ENCODE data around the gene NISCH. TPM values are rescaled to one million over a fixed set of nuclear protein-coding genes. Genes with fewer than 3 reads are reported as not detected.

NISCH gene
- total RNA-seq, 2 donors from 2014 or later: 80.2 to 81.7 TPM

DNA sequence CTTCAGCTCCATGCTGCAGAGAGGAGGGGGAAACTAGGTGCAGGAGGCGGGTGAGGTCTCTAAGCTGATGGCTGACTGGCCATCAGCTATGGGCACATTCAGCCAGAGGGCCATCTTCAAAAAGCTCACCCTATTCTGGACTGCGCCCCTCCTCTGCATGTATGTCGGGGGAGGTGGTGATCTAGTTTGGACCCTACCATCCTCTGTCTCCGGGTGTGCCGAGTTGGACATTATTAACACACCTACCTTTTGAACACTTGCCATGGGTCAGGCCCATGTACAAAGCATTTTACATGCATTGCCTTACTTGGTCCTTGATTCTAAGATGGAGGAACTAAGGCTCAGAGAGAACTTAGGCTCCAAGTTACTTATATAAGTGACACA, 1.4 kb downstream of the NISCH start:
- ATAC-seq (replicated peaks in 1 of 2): no peak
- H3K27ac Mint-ChIP-seq: peak overlapping the region; percentile 66
- DNase-seq: no peak
- no peaks in the 10 kb centered on the region for H3K27me3 Mint-ChIP-seq (ENCODE audit: low read depth)
- peak overlapping the region; percentile 90 to 95 for H3K4me3 Mint-ChIP-seq
- peaks cover 32% of the 10 kb centered on the region for H3K4me1 Mint-ChIP-seq (ENCODE audit: low read depth)
- peaks cover 4 to 14% of the 10 kb centered on the region in 2 donors for H3K36me3 Mint-ChIP-seq (ENCODE audit: insufficient read depth in 2 of 2)
- no peaks in the 10 kb centered on the region for H3K9me3 Mint-ChIP-seq

DNA sequence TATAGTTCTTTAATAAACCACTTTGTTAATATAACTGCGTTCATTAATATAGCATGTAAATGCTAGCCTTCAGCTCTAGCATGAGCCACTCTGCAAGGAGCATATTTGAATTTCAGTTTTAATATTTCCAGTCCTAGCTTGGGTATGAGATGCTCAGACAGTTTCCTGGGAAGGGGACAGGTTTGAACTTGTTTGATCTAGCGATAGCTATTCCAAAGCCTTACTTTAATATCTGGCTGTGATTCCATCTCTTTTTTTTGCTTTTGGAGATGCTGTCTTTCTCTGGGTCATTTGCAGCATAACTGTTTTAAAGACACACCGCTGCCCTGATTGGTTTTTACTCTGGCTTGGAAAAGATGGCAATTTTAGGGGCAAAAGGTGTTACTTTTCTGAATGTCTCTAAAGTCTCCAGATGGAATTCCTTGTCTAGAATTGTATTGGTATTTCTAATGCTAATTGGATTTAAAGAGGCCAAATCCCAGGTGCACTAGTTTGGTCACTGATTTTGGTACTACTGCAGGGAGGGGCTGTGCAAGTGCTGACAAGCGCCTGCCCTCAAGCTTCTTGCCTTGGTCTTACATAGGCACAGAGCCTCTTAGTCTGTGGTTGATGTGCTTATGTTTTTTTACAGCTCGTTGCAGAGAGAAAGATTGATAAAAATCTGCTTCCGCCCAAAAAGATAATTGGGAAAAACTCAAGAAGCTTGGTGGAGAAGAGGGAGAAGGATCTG, 2.8 kb downstream of the NISCH start:
- DNase-seq (no peak), ATAC-seq (replicated peaks in 1 of 2) (no peak)
- Mint-ChIP-seq H3K27me3 (ENCODE audit: low read depth) (no peaks in the 10 kb centered on the region), H3K4me1 (ENCODE audit: low read depth) (peaks cover 32% of the 10 kb centered on the region), H3K36me3 (ENCODE audit: insufficient read depth in 2 of 2) (peaks cover 4 to 14% of the 10 kb centered on the region in 2 donors), H3K27ac (peak overlapping the region; percentile 82), H3K4me3 (no peak overlapping the region), H3K9me3 (no peaks in the 10 kb centered on the region)

- peaks cover 4 to 14% of the 10 kb centered on the region in 2 donors for H3K36me3 Mint-ChIP-seq (ENCODE audit: insufficient read depth in 2 of 2)
- peaks cover 27% of the 10 kb centered on the region for H3K4me1 Mint-ChIP-seq (ENCODE audit: low read depth)
- no peaks in the 10 kb centered on the region for H3K9me3 Mint-ChIP-seq
- H3K4me3 Mint-ChIP-seq: no peak overlapping the region
- H3K27me3 Mint-ChIP-seq (ENCODE audit: low read depth): no peaks in the 10 kb centered on the region
- H3K27ac Mint-ChIP-seq: no peak overlapping the region
- ATAC-seq (replicated peaks in 1 of 2) (no peak), DNase-seq (no peak)
Observed at GRCh38 chr3:52458770-52459545, 3.6 kb downstream of the NISCH start.

DNA sequence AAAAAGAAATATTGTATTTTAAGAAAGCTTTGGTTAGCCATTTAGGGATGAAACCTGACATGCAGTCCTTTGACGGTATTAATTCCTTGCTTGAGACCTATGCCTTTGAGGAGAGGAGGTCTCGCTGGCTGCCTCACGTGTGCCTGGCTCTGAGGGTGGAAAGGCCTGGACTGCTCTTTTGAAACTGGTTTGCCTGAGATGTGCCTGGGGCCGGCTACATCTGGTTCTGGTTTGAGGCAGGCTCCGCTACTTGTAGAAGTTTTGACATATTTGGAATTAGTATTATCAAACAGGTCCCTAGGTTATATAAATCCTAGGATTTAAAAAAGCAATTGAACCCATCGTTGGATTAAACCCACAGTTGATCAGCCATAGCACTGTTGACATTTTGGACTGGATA, 6.5 kb downstream of the NISCH start:
- H3K36me3 Mint-ChIP-seq (ENCODE audit: insufficient read depth in 2 of 2): peaks cover 2 to 11% of the 10 kb centered on the region in 2 donors
- no peak overlapping the region for H3K4me3 Mint-ChIP-seq
- no peak for ATAC-seq (replicated peaks in 1 of 2)
- H3K9me3 Mint-ChIP-seq: no peaks in the 10 kb centered on the region
- no peak for DNase-seq
- H3K27ac Mint-ChIP-seq: no peak overlapping the region
- no peaks in the 10 kb centered on the region for H3K27me3 Mint-ChIP-seq (ENCODE audit: low read depth)
- H3K4me1 Mint-ChIP-seq (ENCODE audit: low read depth): peaks cover 7% of the 10 kb centered on the region

DNA sequence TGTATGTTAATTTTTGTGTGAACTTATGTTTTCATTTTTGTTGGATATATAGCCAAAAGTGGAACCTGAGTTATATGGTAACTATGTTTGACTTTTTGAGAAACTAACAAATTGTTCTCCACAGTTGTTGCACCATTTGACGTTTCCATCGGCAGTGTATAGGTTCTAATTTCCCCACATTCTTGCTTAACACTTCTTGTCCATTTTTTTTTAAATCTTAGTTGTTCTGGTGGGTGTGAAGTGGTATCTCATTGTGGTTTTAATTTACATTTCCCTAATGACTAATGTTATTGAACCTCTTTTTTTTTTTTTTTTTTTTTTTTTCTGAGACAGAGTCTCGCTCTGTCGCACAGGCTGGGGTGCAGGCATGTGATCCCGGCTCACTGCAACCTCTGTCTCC, 8.0 kb downstream of the NISCH start:
- Mint-ChIP-seq H3K9me3 (no peaks in the 10 kb centered on the region), H3K27ac (no peak overlapping the region), H3K36me3 (ENCODE audit: insufficient read depth in 2 of 2) (peaks cover 2 to 8% of the 10 kb centered on the region in 2 donors), H3K4me3 (no peak overlapping the region), H3K4me1 (ENCODE audit: low read depth) (no peaks in the 10 kb centered on the region), H3K27me3 (ENCODE audit: low read depth) (no peaks in the 10 kb centered on the region)
- ATAC-seq (replicated peaks in 1 of 2): no peak
- DNase-seq: no peak

GRCh38 chr3:52468336-52468735, 12.9 kb downstream of the NISCH start:
- Mint-ChIP-seq H3K4me3 (no peak overlapping the region), H3K9me3 (no peaks in the 10 kb centered on the region), H3K4me1 (ENCODE audit: low read depth) (no peaks in the 10 kb centered on the region), H3K36me3 (ENCODE audit: insufficient read depth in 2 of 2) (peaks cover 0 to 2% of the 10 kb centered on the region in 2 donors), H3K27ac (no peak overlapping the region), H3K27me3 (ENCODE audit: low read depth) (no peaks in the 10 kb centered on the region)
- DNase-seq (no peak), ATAC-seq (replicated peaks in 1 of 2) (no peak)

DNA sequence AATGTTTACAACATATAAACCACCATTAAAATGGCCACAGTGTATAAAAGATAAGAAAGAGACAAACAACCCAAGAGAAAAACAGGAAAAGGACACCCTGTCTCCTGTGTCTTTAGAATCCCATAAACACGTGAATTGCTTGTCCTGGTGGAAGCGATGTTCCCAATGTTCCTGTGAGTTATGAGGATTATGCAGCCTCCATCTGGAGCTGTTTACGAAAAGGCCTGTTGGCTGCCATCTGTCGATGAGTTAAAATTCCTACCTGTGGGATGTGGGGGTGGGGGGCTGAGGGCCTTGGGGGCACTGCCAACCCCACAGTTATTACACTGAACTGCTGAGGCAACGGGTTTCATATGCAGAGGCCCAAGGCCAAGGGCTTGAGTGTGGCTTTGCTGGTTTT, 13.6 kb downstream of the NISCH start:
- ATAC-seq (replicated peaks in 1 of 2) (no peak), DNase-seq (no peak)
- Mint-ChIP-seq H3K4me3 (no peak overlapping the region), H3K4me1 (ENCODE audit: low read depth) (no peaks in the 10 kb centered on the region), H3K9me3 (no peaks in the 10 kb centered on the region), H3K27me3 (ENCODE audit: low read depth) (no peaks in the 10 kb centered on the region), H3K36me3 (ENCODE audit: insufficient read depth in 2 of 2) (peaks cover 0 to 5% of the 10 kb centered on the region in 2 donors), H3K27ac (peak overlapping the region; percentile 32)

GRCh38 chr3:52470920-52471319, 15.5 kb downstream of the NISCH start:
- no peaks in the 10 kb centered on the region for H3K27me3 Mint-ChIP-seq (ENCODE audit: low read depth)
- H3K36me3 Mint-ChIP-seq (ENCODE audit: insufficient read depth in 2 of 2): peaks cover 0 to 4% of the 10 kb centered on the region in 2 donors
- no peak overlapping the region for H3K4me3 Mint-ChIP-seq
- no peak for DNase-seq
- no peaks in the 10 kb centered on the region for H3K4me1 Mint-ChIP-seq (ENCODE audit: low read depth)
- H3K9me3 Mint-ChIP-seq: no peaks in the 10 kb centered on the region
- ATAC-seq (replicated peaks in 1 of 2): no peak
- no peak overlapping the region for H3K27ac Mint-ChIP-seq

DNA sequence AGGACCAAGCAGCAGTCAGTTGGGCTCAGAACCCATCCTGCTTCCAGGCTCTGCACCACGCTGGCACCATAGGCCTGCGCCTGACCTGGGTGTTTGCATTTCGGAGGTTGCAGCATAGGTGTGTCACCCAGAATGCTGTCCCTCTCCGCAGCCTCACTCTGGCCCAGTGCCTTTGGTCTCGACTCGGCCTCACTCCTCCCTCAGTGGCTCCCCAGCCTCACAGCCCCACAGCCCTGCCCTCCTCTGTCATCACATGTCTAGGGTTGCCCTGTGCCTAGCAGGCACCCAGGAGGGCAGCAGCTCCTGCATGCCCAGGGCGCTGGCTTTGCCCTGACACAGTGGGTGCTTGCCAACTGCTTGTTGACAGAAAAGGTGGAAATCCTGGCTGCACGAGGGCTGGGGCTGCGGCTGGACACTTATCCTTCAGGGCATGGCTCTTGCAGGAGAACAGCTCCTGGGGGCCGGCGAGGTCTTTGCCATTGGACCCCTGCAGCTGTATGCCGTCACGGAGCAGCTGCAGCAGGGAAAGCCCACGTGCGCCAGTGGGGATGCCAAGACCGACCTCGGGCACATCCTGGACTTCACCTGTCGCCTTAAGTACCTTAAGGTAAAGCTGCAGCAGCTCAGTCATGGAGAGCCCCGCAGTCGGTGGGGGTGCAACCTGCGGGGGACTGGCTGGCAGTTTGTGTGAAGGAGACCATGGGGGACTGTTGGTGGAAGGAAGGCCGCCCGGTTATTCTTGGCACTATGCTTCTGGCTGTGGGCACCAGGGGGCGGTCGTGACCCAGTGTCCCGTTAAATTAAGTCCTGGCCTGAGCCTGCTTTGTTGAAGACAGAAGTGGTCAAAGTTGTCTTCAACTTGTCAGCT, 16.2 kb downstream of the NISCH start:
- peak; percentile 36 to 50 for ATAC-seq (replicated peaks in 1 of 2)
- H3K27me3 Mint-ChIP-seq (ENCODE audit: low read depth): no peaks in the 10 kb centered on the region
- no peaks in the 10 kb centered on the region for H3K4me1 Mint-ChIP-seq (ENCODE audit: low read depth)
- peaks cover 0 to 4% of the 10 kb centered on the region in 2 donors for H3K36me3 Mint-ChIP-seq (ENCODE audit: insufficient read depth in 2 of 2)
- no peak overlapping the region for H3K27ac Mint-ChIP-seq
- DNase-seq: peak; percentile 24 to 40
- no peak overlapping the region for H3K4me3 Mint-ChIP-seq
- H3K9me3 Mint-ChIP-seq: no peaks in the 10 kb centered on the region

DNA sequence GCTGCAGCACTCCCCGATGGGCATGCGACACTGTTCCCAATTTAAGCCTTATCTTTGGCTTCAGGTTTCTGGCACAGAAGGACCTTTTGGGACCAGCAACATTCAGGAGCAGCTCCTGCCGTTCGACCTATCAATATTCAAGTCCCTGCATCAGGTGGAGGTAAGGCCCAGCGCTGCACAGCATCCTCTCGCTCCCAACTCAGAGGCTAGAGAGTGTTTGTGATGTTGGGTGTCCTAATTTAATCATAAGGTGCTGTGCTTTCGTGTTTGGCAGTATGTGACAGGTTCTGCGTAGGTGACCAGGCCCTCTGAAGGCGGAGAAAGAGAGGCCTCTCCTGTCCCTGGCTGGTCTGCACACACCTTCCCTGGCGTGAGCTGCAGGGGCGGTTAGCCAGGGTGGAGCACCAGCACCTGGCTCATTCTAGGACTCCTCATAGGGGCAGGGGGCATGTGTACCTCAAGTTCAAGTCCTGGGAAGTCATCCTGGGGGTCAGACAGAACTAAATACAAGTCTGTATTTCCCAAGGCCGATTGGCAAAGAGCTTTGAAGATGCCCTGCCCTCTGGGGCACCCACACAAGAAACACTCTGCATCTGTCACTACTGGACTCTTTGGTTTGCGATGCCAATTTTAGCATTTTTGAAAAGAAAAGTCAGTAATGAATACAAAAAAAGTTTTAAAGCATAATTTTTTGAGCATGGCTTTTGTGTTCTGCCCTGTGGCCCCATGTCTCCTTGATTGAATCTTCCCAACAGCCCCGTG, 17.0 kb downstream of the NISCH start:
- Mint-ChIP-seq H3K27ac (no peak overlapping the region), H3K9me3 (no peaks in the 10 kb centered on the region), H3K36me3 (ENCODE audit: insufficient read depth in 2 of 2) (peaks cover 0 to 7% of the 10 kb centered on the region in 2 donors), H3K4me3 (no peak overlapping the region), H3K27me3 (ENCODE audit: low read depth) (no peaks in the 10 kb centered on the region), H3K4me1 (ENCODE audit: low read depth) (no peaks in the 10 kb centered on the region)
- no peak for DNase-seq
- no peak for ATAC-seq (replicated peaks in 1 of 2)

GRCh38 chr3:52473026-52473425, 17.6 kb downstream of the NISCH start:
- no peaks in the 10 kb centered on the region for H3K4me1 Mint-ChIP-seq (ENCODE audit: low read depth)
- H3K4me3 Mint-ChIP-seq: no peak overlapping the region
- no peak for DNase-seq
- H3K36me3 Mint-ChIP-seq (ENCODE audit: insufficient read depth in 2 of 2): peaks cover 0 to 7% of the 10 kb centered on the region in 2 donors
- H3K27me3 Mint-ChIP-seq (ENCODE audit: low read depth): no peaks in the 10 kb centered on the region
- no peaks in the 10 kb centered on the region for H3K9me3 Mint-ChIP-seq
- no peak overlapping the region for H3K27ac Mint-ChIP-seq
- ATAC-seq (replicated peaks in 1 of 2): no peak

GRCh38 chr3:52477076-52477795, 21.8 kb downstream of the NISCH start:
- Mint-ChIP-seq H3K27ac (no peak overlapping the region), H3K9me3 (no peaks in the 10 kb centered on the region), H3K36me3 (ENCODE audit: insufficient read depth in 2 of 2) (peaks cover 0 to 9% of the 10 kb centered on the region in 2 donors), H3K27me3 (ENCODE audit: low read depth) (no peaks in the 10 kb centered on the region), H3K4me1 (ENCODE audit: low read depth) (no peaks in the 10 kb centered on the region), H3K4me3 (no peak overlapping the region)
- no peak for DNase-seq
- ATAC-seq (replicated peaks in 1 of 2): no peak
